H1 (cell line): ENCODE data around the gene FKBP1A. TPM values are rescaled to one million over a fixed set of nuclear protein-coding genes. Genes with fewer than 3 reads are reported as not detected.

Experiments used
- CTCF ChIA-PET: fragments of 300-600 bp; sonication (Branson Sonifier 250); formaldehyde crosslinking; loops from one replicate; lab custom pipeline; 2021; ENCODE audit not compliant: partially characterized antibody; lab: Charles Lee
- POLR2A ChIA-PET: fragments of 300-600 bp; sonication (Branson Sonifier 250); formaldehyde crosslinking; loops from one replicate; lab custom pipeline; 2021; ENCODE audit warnings: inconsistent platforms; ENCODE audit not compliant: partially characterized antibody; lab: Charles Lee
- DNase-seq, 2 experiments: peaks; one replicate each; pipeline versions ENCODE4 v3.0.0 to v3.0.0-alpha.2; 2010 to 2022; ENCODE audit warnings: low spot score in 2 of 2, low read depth in 1 of 2, mixed read lengths in 1 of 2
- FAIRE-seq: peaks from 2 replicates; lab custom pipeline; 2011; peaks lifted over from hg19 to GRCh38; lab: Jason Lieb, UNC
- H2AFZ ChIP-seq: 2 replicates; pipeline ENCODE4 v1.8.1; 2012; ENCODE audit warnings: low read length, inconsistent platforms
- H2AK5ac ChIP-seq: 2 replicates; pipeline ENCODE4 v1.6.1; 2013; ENCODE audit warnings: low read depth, low read length
- H2BK120ac ChIP-seq: replicated peaks from 2 replicates; pipeline ENCODE3; 2013; ENCODE audit warnings: low read depth, low read length, inconsistent platforms
- H2BK12ac ChIP-seq: 2 replicates; pipeline ENCODE4 v1.6.1; 2013; ENCODE audit warnings: low read depth, low read length
- H2BK15ac ChIP-seq: 2 replicates; pipeline ENCODE4 v1.6.1; 2013; ENCODE audit warnings: low read length
- H2BK20ac ChIP-seq: 2 replicates; pipeline ENCODE4 v1.6.1; 2013; ENCODE audit warnings: low read length
- H2BK5ac ChIP-seq: 2 replicates; pipeline ENCODE4 v1.6.1; 2013; ENCODE audit warnings: low read depth, low read length
- H3K14ac ChIP-seq: 2 replicates; pipeline ENCODE4 v1.6.1; 2013; ENCODE audit warnings: inconsistent platforms; ENCODE audit not compliant: insufficient read length
- H3K18ac ChIP-seq: 2 replicates; pipeline ENCODE4 v1.6.1; 2013; ENCODE audit warnings: low read length; ENCODE audit errors: extremely low read depth
- H3K23ac ChIP-seq: 2 replicates; pipeline ENCODE4 v1.6.1; 2013; ENCODE audit warnings: inconsistent platforms; ENCODE audit not compliant: insufficient read length
- H3K23me2 ChIP-seq: 2 replicates; pipeline ENCODE4 v1.6.1; 2013; ENCODE audit warnings: low read depth, low read length
- H3K27ac ChIP-seq: 2 replicates; pipeline ENCODE4 v1.6.1; 2011; ENCODE audit warnings: low read depth, low read length, inconsistent platforms
- H3K27me3 ChIP-seq, 4 experiments: replicated peaks in 1 of 4; 1 replicate in 1 of 4; 2 replicates in 3 of 4; pipeline versions ENCODE4 v1.6.1 to v1.8.1; 2011 to 2013; ENCODE audit warnings: low read length in 3 of 4, mild to moderate bottlenecking in 3 of 4, inconsistent platforms in 2 of 4, mixed read lengths in 2 of 4, moderate library complexity in 1 of 4; ENCODE audit not compliant: control insufficient read depth in 3 of 4, insufficient read depth in 3 of 4; ENCODE audit errors: extremely low read depth in 1 of 4
- H3K36me3 ChIP-seq, 4 experiments: 2 replicates each; pipeline versions ENCODE4 v1.6.1 to v1.8.1; 2011 to 2013; ENCODE audit warnings: mild to moderate bottlenecking in 4 of 4, low read length in 3 of 4, moderate library complexity in 2 of 4, control low read depth in 1 of 4, inconsistent platforms in 1 of 4; ENCODE audit not compliant: insufficient read depth in 4 of 4, control insufficient read depth in 2 of 4
- H3K4ac ChIP-seq: replicated peaks from 2 replicates; pipeline ENCODE3; 2013; ENCODE audit warnings: low read length, low read depth, mixed read lengths, inconsistent platforms; ENCODE audit not compliant: insufficient read length
- H3K4me1 ChIP-seq, 4 experiments: replicated peaks in 1 of 4; 1 replicate in 1 of 4; 2 replicates in 3 of 4; pipeline versions ENCODE4 v1.6.1 to v1.8.1; 2011 to 2013; ENCODE audit warnings: low read length in 3 of 4, inconsistent platforms in 2 of 4, mixed read lengths in 1 of 4; ENCODE audit not compliant: insufficient read depth in 4 of 4, control insufficient read depth in 3 of 4
- H3K4me2 ChIP-seq, 2 experiments: 2 replicates each; pipeline versions ENCODE4 v1.6.1 to v1.8.1; 2011 to 2013; ENCODE audit warnings: low read depth in 2 of 2, low read length in 2 of 2, control low read depth in 1 of 2, inconsistent platforms in 1 of 2, mild to moderate bottlenecking in 1 of 2; ENCODE audit not compliant: insufficient read depth in 1 of 2
- H3K4me3 ChIP-seq, 4 experiments: fragments of 200-600, 300-600 bp in 1 of 4; sonication (generic), shearing (Covaris generic), sonication (Bioruptor Twin) in 1 of 4; 2 replicates each; pipeline versions ENCODE4 v1.5.1 to v1.8.1; 2011 to 2016; ENCODE audit warnings: low read length in 4 of 4, low read depth in 3 of 4, control low read depth in 2 of 4, inconsistent platforms in 2 of 4, mild to moderate bottlenecking in 2 of 4, mixed read lengths in 1 of 4, moderate library complexity in 1 of 4; ENCODE audit not compliant: insufficient read depth in 2 of 4; ENCODE audit errors: extremely low read depth in 1 of 4
- H3K56ac ChIP-seq: replicated peaks from 2 replicates; pipeline ENCODE3; 2013; ENCODE audit warnings: low read depth, mild to moderate bottlenecking, mixed read lengths, low read length, inconsistent platforms; ENCODE audit not compliant: insufficient read length
- H3K79me1 ChIP-seq: 2 replicates; pipeline ENCODE4 v1.6.1; 2013; ENCODE audit warnings: low read depth, low read length, control low read depth
- H3K79me2 ChIP-seq, 2 experiments: 2 replicates each; pipeline versions ENCODE4 v1.6.1 to v1.8.1; 2012 to 2013; ENCODE audit warnings: low read length in 2 of 2, mild to moderate bottlenecking in 2 of 2, inconsistent platforms in 1 of 2; ENCODE audit not compliant: insufficient read depth in 2 of 2, control insufficient read depth in 1 of 2
- H3K9ac ChIP-seq, 4 experiments: replicated peaks in 1 of 4; 1 replicate in 1 of 4; 2 replicates in 3 of 4; pipeline versions ENCODE4 v1.6.1 to v1.8.1; 2011 to 2013; ENCODE audit warnings: low read depth in 3 of 4, low read length in 3 of 4, control low read depth in 2 of 4, mild to moderate bottlenecking in 2 of 4, moderate library complexity in 2 of 4, inconsistent platforms in 1 of 4; ENCODE audit errors: extremely low read depth in 1 of 4
- H3K9me3 ChIP-seq, 2 experiments: 2 replicates each; pipeline versions ENCODE4 v1.6.1 to v1.8.1; 2012 to 2013; ENCODE audit warnings: mild to moderate bottlenecking in 2 of 2, moderate library complexity in 2 of 2, control low read depth in 1 of 2, inconsistent platforms in 1 of 2, low read depth in 1 of 2, low read length in 1 of 2, mixed read lengths in 1 of 2; ENCODE audit not compliant: insufficient read depth in 2 of 2
- H4K20me1 ChIP-seq, 2 experiments: replicated peaks in 1 of 2; 2 replicates each; pipeline versions ENCODE3 to v1.8.1; 2011 to 2013; ENCODE audit warnings: inconsistent platforms in 2 of 2, low read length in 2 of 2, mild to moderate bottlenecking in 1 of 2; ENCODE audit not compliant: insufficient read depth in 2 of 2, control insufficient read depth in 1 of 2
- H4K5ac ChIP-seq: 2 replicates; pipeline ENCODE4 v1.6.1; 2013; ENCODE audit warnings: low read length, low read depth, mixed read lengths, inconsistent platforms; ENCODE audit not compliant: insufficient read length
- H4K8ac ChIP-seq: 2 replicates; pipeline ENCODE4 v1.8.0; 2013; ENCODE audit warnings: mild to moderate bottlenecking, moderate library complexity, low read length, inconsistent platforms; ENCODE audit not compliant: insufficient read depth; ENCODE audit errors: extremely low read depth
- H4K91ac ChIP-seq: replicated peaks from 2 replicates; pipeline ENCODE3; 2013; ENCODE audit warnings: low read length, mixed read lengths, inconsistent platforms; ENCODE audit not compliant: insufficient read length
- BRCA1 ChIP-seq: IDR thresholded peaks from 2 replicates; pipeline ENCODE4 v1.6.1; 2012; ENCODE audit warnings: low read depth, low read length, improper control_type of control experiment
- CEBPB ChIP-seq: IDR thresholded peaks from 2 replicates; pipeline ENCODE4 v1.6.1; 2012; ENCODE audit warnings: low read depth, low read length
- MAFK ChIP-seq: IDR thresholded peaks from 2 replicates; pipeline ENCODE4 v1.6.1; 2012; ENCODE audit warnings: low read depth, mild to moderate bottlenecking, improper control_type of control experiment, low read length
- SP4 ChIP-seq: IDR thresholded peaks from 2 replicates; pipeline ENCODE4 v1.6.1; 2012; ENCODE audit warnings: low read length, inconsistent platforms
- ZNF274 ChIP-seq: IDR thresholded peaks from 2 replicates; pipeline ENCODE4 v1.7.0; 2012; ENCODE audit warnings: low read length, borderline replicate concordance; ENCODE audit errors: extremely low read depth
- WGBS, 2 experiments: shearing (Covaris generic) in 1 of 2; methylation state at CpG; one replicate each; pipeline versions ENCODE4 v1.1.6 to v1.1.7; 2013 to 2015; ENCODE audit warnings: low lambda C conversion rate in 2 of 2, mixed read lengths in 2 of 2, inconsistent platforms in 1 of 2, low coverage in 1 of 2, missing lambda C conversion rate in 1 of 2; ENCODE audit not compliant: insufficient replicate concordance in 2 of 2, insufficient coverage in 1 of 2, insufficient read length in 1 of 2; ENCODE audit errors: extremely low coverage in 1 of 2, missing lambda C conversion rate in 1 of 2; 5-methylcytosine and 5-hydroxymethylcytosine counted together
- polyA plus RNA-seq, 7 experiments: library from polyadenylated mRNA; depleted of rRNA in 3 of 7; stranded (reverse) in 5 of 7; unstranded in 2 of 7; fragments of >200 nt in 5 of 7; fragments of 200-250 nt in 2 of 7; gene quantifications; 1 replicate in 5 of 7; 2 replicates in 1 of 7; 4 replicates in 1 of 7; pipeline versions ENCODE4 v1.2.1 to v1.2.3, GENCODE V29; 2011 to 2013; ENCODE audit warnings: missing spikeins in 2 of 7, mixed read lengths in 2 of 7
- total RNA-seq: library from RNA; stranded (reverse); fragmentation: NEBNext Ultra II Directional; extraction: Animal tissue kit (Norgen Biotek cat#: 25700); gene quantifications from 2 replicates; pipeline ENCODE4 v1.2.1, GENCODE V29; 2021

The FKBP1A gene
- total and polyA plus RNA-seq, 2 of the 8 experiments (the other 6 are each of a cell fraction or from before 2014, with no cell fraction given): 250 to 685 TPM

GRCh38 chr20:1319462-1319861 is 73.4 kb downstream of the FKBP1A start:
- Histone ChIP-seq H4K20me1 (peaks cover 0 to 1% of the 10 kb centered on the region in 2 experiments), H3K9ac (no peak overlapping the region), H3K4me2 (no peak overlapping the region), H3K4ac (no peak overlapping the region), H4K5ac (no peak overlapping the region), H3K9me3 (no peaks in the 10 kb centered on the region), H3K14ac (no peak overlapping the region), H3K56ac (no peak overlapping the region), H2BK12ac (no peak overlapping the region), H3K79me2 (no peaks in the 10 kb centered on the region), H3K23ac (no peak overlapping the region), H2BK120ac (no peak overlapping the region), H3K18ac (no peak overlapping the region), H3K23me2 (no peaks in the 10 kb centered on the region), H2BK20ac (no peak overlapping the region), H3K36me3 (no peaks in the 10 kb centered on the region), H2AK5ac (no peak overlapping the region), H3K27ac (no peak overlapping the region), H3K4me3 (no peak overlapping the region), H4K8ac (no peak overlapping the region), H3K79me1 (no peaks in the 10 kb centered on the region), H3K4me1 (no peaks in the 10 kb centered on the region), H2BK15ac (no peak overlapping the region), H2BK5ac (no peak overlapping the region), H2AFZ (no peak overlapping the region), H4K91ac (no peak overlapping the region), H3K27me3 (no peaks in the 10 kb centered on the region; a peak in 2 of 7 replicates)
- 84% methylated on average over 4 of the region's 4 CpGs; no CpG with 5 or more reads in 1 of the 2 experiments for WGBS, 2 experiments
- ChIA-PET POLR2A (interaction anchor here (1.3 kb wide), 1 partner anchor 10 kb away, joined by 3 read pairs; no protein-coding TSS in a partner anchor), CTCF (interaction anchor here (0.9 to 1.3 kb wide), 3 partner anchors 10 to 78 kb away, joined by 3 to 4 read pairs (median 3); partner anchors contain the start of gene SDCBP2)
- FAIRE-seq (no peak), DNase-seq (no peak)
- TF ChIP-seq SP4: no peak
- no peak for TF ChIP-seq MAFK
- no peak for TF ChIP-seq CEBPB
- no peak for TF ChIP-seq ZNF274
- TF ChIP-seq BRCA1: no peak
